Measurements from ENCODE around the gene VWA3A.

The VWA3A gene

DNA sequence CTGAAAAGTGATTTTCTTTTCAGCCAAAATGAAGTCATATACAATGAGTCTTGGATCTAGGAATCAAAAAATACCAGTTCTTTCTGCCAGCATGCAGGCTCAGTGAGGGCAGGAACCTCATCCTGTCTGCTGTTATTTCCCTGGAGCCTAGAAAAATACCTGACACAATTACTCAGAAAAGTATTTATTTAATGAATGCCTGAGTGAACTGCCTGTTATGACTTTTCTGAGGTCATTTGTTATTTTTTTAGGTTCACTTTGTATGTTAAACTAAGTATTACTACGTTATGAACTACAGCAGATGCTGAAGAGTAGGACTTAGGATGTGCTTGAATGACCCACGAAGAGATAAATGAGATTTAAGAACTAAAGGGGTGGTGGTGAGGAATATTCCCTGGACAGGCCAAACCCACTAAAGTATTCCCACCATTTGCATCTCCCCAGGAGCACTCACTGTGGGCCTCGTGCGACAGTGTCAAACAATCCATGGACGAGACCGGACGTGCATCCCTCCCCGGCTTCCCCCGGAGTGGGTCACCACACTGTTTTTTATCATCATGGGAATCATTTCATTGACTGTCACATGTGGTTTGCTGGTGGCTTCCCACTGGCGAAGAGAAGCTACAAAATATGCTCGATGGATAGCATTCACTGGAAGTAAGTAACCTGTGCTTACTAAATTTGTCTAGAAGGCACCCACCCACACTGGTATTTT is 17.1 kb upstream of the VWA3A start:
- H3K4me3 Mint-ChIP-seq, result no peak overlapping the region
- ATAC-seq (ENCODE audit: low read depth) (no peak), DNase-seq (ENCODE audit: low spot score in 2 of 2) (no peak)
- H3K36me3 Mint-ChIP-seq, result no peaks in the 10 kb centered on the region
- no peaks in the 10 kb centered on the region for H3K4me1 Mint-ChIP-seq
- no peaks in the 10 kb centered on the region for H3K27me3 Mint-ChIP-seq
- H3K9me3 Mint-ChIP-seq, result no peaks in the 10 kb centered on the region
- H3K27ac Mint-ChIP-seq, result no peak overlapping the region

DNA sequence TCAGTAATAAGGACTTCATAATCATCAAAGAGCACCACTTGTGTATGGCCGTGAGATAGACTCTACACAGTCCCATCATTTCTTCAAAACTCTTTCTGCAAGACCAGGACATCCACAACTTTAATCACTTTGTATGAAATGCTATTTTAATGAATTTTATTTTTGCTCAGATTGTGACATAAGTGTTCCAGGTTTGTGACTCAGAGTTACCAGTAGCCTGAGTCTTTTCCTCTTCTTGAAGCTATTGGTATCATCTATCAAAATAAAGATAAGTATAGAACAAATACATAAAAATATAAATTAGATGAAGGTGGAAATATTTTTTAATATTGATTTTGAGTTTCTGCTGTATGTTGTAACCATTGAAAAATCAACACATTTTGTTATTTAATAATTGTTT is 16.6 kb upstream of the VWA3A start:
- H3K4me1 Mint-ChIP-seq, result no peaks in the 10 kb centered on the region
- H3K27ac Mint-ChIP-seq, result no peak overlapping the region
- no peaks in the 10 kb centered on the region for H3K9me3 Mint-ChIP-seq
- H3K4me3 Mint-ChIP-seq, result no peak overlapping the region
- H3K27me3 Mint-ChIP-seq, result no peaks in the 10 kb centered on the region
- ATAC-seq (ENCODE audit: low read depth) (no peak), DNase-seq (ENCODE audit: low spot score in 2 of 2) (no peak)
- no peaks in the 10 kb centered on the region for H3K36me3 Mint-ChIP-seq

DNA sequence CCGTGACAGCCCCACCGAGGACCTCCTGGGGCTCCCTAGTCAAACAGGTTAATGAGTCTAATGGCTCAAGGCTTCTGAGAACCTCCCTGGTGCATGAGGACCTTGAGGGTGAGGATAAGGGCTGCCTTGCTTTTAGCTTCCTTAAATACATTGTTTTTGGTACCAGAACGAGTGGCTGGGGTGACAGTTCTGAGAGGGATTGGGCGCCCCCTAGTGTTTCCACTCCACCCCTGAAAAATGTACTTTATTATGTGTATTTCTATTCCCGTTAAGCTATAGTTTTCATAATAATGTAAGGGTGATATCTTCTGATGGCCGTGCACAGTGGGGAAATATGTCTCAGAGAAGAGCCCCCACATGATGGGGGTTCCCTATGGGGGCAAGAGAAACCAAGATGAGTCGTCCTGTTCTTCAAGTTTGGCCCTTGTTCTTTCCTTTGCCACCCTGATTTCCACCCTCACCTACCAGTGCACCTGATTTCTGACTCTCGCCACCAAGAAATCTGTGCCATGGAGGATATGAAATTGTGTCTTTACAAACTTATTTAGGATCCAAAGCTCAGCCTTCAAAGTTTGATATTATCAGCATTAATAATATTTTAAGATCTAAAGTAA is 14.5 kb upstream of the VWA3A start:
- Mint-ChIP-seq H3K27me3 (no peaks in the 10 kb centered on the region), H3K4me1 (no peaks in the 10 kb centered on the region), H3K4me3 (no peak overlapping the region), H3K36me3 (no peaks in the 10 kb centered on the region), H3K9me3 (no peaks in the 10 kb centered on the region), H3K27ac (no peak overlapping the region)
- peak; percentile 68 to 72 for DNase-seq (ENCODE audit: low spot score in 2 of 2)
- peak; percentile 88 for ATAC-seq (ENCODE audit: low read depth)

DNA sequence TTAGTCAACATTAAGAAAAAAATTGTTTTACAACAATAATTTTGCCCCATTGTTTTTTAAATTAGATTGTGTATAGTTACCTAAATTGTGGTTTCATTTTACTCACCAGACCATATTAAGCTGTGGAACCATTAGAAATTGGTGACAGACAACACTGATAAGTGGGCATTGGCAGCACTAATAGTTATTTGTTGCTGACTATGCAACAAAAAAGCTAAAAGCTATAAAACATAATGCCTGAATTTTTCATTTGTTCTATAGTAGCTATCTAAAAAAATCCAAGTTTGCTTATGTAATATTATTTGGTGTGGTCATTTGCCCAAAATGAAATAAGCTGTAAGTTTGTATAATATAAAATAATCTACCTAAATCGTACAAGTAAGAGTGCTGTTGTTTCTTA is 13.7 kb upstream of the VWA3A start:
- no peak for DNase-seq (ENCODE audit: low spot score in 2 of 2)
- Mint-ChIP-seq H3K9me3 (no peaks in the 10 kb centered on the region), H3K27ac (no peak overlapping the region), H3K27me3 (no peaks in the 10 kb centered on the region), H3K4me3 (no peak overlapping the region), H3K4me1 (no peaks in the 10 kb centered on the region), H3K36me3 (no peaks in the 10 kb centered on the region)
- ATAC-seq (ENCODE audit: low read depth), result no peak

DNA sequence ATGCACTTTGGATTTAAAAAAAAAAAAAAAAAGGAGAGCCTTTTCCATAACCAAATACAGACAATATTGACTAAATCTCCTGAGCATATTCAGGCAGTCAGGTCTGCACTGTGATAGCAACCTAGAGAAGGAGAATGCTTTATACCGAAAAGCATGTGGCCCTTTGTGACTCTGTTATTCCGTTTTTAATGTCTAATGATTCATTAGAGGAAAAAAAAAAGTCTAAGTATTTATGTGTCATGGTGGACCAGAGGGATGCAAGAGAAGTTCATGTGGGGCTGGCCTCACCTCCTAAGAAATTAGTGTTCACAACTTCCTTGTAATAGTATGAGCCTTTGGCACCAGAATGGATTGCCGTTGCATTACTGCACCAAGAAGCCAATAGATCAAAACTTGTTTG is 11.3 kb upstream of the VWA3A start:
- Mint-ChIP-seq H3K36me3 (peaks cover 2% of the 10 kb centered on the region), H3K9me3 (no peaks in the 10 kb centered on the region), H3K4me3 (no peak overlapping the region), H3K27me3 (no peaks in the 10 kb centered on the region), H3K27ac (no peak overlapping the region), H3K4me1 (no peaks in the 10 kb centered on the region)
- DNase-seq (ENCODE audit: low spot score in 2 of 2) (no peak), ATAC-seq (ENCODE audit: low read depth) (no peak)

DNA sequence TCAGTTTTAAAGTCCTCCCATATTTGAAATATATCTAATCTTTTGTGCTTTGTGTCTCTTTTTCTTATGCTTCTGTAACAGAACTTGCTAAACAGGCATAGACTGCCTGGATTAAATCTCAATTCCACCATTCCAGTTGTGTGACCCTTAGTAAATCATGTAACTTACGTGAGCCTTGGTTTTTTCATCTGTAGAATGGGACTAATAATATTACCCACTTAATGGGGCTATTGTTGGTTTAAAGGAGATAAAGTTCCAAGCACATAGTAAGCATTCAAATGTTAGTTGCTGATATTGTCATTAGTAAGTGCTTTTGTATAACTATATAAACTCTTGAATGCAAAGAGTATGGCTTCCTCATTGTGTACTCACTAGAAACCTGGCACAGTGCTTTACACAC is 5.9 kb upstream of the VWA3A start:
- no peaks in the 10 kb centered on the region for H3K4me1 Mint-ChIP-seq
- no peak for ATAC-seq (ENCODE audit: low read depth)
- no peak overlapping the region for H3K4me3 Mint-ChIP-seq
- H3K27ac Mint-ChIP-seq, result no peak overlapping the region
- no peaks in the 10 kb centered on the region for H3K9me3 Mint-ChIP-seq
- H3K27me3 Mint-ChIP-seq, result no peaks in the 10 kb centered on the region
- no peak for DNase-seq (ENCODE audit: low spot score in 2 of 2)
- H3K36me3 Mint-ChIP-seq, result peaks cover 5% of the 10 kb centered on the region

DNA sequence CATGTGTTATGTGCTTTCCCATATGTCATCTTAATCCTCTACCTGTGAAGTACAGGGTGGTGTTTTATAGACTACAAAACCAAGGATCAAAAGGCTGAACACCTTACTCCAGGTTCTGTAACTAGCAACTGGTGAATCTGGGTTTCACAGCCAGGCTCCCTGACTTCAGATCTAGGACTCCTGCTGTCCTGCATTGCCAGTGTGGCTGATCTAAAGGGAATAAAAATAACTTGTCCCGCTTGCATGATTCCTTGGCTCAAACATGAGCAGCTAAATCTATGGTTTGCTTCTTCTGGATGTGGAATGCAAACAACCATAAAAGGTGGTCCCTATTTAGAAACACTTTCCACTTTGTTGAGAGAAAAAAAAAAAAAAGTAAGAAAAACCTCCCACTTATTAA is 3.7 kb upstream of the VWA3A start:
- Mint-ChIP-seq H3K27me3 (peaks cover 2% of the 10 kb centered on the region), H3K27ac (peak overlapping the region; percentile 63), H3K4me1 (no peaks in the 10 kb centered on the region), H3K9me3 (no peaks in the 10 kb centered on the region), H3K36me3 (peaks cover 5% of the 10 kb centered on the region), H3K4me3 (no peak overlapping the region)
- ATAC-seq (ENCODE audit: low read depth), result no peak
- no peak for DNase-seq (ENCODE audit: low spot score in 2 of 2)

DNA sequence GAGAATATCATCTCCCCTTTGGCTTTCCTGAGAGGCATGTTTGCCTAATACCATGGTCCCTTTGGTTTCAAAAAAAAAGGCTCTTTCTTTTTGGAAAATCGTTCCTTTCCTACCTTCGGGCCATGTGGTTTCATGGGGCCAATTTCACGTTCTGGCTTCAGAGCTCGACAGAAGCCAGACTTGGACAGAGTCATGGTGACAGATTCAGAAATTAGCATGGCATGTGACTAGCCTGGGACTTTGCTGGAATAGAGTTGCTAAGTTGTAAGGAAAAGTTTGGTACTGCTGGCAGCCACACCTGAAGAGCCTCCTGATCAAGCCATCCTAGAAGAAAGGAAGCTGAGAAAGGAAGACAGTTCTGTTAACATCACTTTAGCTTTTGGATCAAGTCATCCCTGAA is 2.4 kb upstream of the VWA3A start:
- no peaks in the 10 kb centered on the region for H3K4me1 Mint-ChIP-seq
- H3K4me3 Mint-ChIP-seq, result no peak overlapping the region
- no peak overlapping the region for H3K27ac Mint-ChIP-seq
- peaks cover 5% of the 10 kb centered on the region for H3K36me3 Mint-ChIP-seq
- H3K27me3 Mint-ChIP-seq, result peaks cover 2% of the 10 kb centered on the region
- ATAC-seq (ENCODE audit: low read depth) (no peak), DNase-seq (ENCODE audit: low spot score in 2 of 2) (no peak)
- no peaks in the 10 kb centered on the region for H3K9me3 Mint-ChIP-seq

DNA sequence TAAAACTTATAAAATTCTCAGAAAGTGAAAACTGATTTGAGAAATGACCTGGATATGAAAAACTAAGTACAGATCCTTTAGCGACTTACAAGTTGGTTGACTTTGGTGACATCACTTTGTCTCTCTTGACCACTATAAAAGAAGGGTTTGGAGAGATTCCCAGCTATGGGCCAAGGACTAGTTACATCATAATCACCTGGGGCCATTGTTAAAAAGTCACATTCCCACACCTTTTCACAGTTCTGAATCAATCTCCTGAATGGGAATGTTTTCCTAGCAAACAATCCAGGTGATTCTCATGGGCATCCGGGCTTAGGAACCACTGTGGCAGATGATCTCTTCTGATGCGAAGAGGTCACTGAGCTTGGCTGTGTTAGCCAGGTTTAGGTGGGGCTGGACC is 620 bp upstream of the VWA3A start:
- no peak for DNase-seq (ENCODE audit: low spot score in 2 of 2)
- Mint-ChIP-seq H3K9me3 (no peaks in the 10 kb centered on the region), H3K27ac (no peak overlapping the region), H3K4me3 (no peak overlapping the region), H3K27me3 (peaks cover 7% of the 10 kb centered on the region), H3K4me1 (no peaks in the 10 kb centered on the region), H3K36me3 (no peaks in the 10 kb centered on the region)
- ATAC-seq (ENCODE audit: low read depth), result no peak

DNA sequence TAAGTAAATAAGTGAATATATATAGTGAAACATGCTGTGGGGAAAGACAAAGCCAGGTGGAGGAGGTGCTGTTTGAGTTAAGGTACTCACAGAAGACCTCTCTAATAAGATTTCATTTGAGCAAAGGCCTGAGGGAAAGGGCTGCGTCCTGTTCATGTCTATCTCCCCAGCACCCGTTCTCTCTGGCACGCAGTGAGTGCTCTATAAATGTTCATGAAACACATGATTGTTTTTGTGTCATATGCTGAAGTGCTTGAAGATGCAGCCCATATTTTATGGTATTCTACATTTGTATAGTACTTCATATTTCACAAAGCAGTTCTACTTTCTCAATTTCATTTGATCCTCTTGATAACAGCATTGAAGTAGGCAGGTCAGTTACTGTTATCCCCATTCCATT is 990 bp downstream of the VWA3A start:
- Mint-ChIP-seq H3K27ac (no peak overlapping the region), H3K27me3 (peaks cover 11% of the 10 kb centered on the region), H3K4me1 (no peaks in the 10 kb centered on the region), H3K36me3 (no peaks in the 10 kb centered on the region), H3K4me3 (no peak overlapping the region), H3K9me3 (no peaks in the 10 kb centered on the region)
- no peak for DNase-seq (ENCODE audit: low spot score in 2 of 2)
- ATAC-seq (ENCODE audit: low read depth), result no peak

DNA sequence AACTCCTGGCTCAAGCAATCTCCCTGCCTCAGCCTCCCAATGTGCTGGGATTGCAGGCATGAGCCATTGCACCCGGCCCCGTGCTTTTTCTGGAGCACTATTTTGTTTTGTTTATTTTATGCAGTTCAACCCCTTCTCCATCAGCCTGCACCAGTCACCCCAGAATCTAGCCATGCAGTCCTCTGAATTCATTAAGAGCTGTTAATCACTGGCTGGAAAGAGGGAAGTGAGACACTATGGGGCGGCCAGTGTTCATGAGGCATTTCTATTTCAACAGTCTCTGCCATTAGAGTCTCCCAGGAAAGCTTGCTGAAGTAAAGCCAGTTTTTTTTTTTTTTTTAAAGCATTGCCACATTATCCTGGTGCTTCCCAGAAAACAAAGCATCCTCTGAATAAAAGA is 1.7 kb downstream of the VWA3A start:
- DNase-seq (ENCODE audit: low spot score in 2 of 2) (no peak), ATAC-seq (ENCODE audit: low read depth) (peak; percentile 53)
- H3K36me3 Mint-ChIP-seq, result no peaks in the 10 kb centered on the region
- H3K27ac Mint-ChIP-seq, result no peak overlapping the region
- no peaks in the 10 kb centered on the region for H3K9me3 Mint-ChIP-seq
- H3K27me3 Mint-ChIP-seq, result peaks cover 11% of the 10 kb centered on the region
- H3K4me1 Mint-ChIP-seq, result no peaks in the 10 kb centered on the region
- H3K4me3 Mint-ChIP-seq, result no peak overlapping the region

DNA sequence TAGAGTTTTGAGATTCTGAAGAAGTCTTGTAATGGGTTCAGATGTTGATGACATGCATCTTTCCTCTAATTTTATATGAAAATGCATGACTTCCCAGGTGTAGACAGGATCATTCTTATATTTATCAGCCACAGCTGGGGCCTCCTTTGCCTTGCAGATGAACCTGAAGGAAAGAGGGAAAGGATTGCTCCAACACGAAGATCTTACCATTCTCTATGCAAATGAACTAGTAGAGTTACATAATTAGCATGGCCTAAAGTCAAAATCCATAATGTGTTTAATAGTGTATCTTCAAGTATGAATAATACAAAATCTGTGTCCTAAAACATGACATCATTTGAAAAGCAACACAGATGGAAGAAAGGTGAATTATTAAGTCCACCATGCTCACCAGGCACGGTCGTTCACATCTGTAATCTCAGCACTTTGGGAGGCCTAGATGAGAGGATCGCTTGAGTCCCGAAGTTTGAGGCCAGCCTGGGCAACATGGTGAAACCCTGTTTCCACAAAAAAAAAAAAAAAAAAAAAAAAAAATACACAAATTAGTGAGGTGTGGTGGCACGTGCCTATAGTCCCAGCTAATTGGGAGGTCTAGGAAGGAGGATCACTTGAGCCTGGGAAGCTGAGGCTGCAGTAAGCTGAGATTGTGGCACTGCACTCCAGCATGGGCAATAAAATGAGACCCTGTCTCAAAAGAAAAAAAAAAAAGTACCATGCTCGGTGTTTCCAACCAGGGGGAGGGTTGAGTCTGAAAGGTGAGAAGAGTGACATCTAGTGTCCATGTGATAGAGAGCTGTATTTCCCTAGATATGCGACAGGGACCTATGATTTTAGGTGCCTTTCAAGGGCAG is 6.3 kb downstream of the VWA3A start:
- ATAC-seq (ENCODE audit: low read depth), result peak; percentile 87
- H3K4me3 Mint-ChIP-seq, result peak overlapping the region; percentile 58
- H3K27ac Mint-ChIP-seq, result no peak overlapping the region

DNA sequence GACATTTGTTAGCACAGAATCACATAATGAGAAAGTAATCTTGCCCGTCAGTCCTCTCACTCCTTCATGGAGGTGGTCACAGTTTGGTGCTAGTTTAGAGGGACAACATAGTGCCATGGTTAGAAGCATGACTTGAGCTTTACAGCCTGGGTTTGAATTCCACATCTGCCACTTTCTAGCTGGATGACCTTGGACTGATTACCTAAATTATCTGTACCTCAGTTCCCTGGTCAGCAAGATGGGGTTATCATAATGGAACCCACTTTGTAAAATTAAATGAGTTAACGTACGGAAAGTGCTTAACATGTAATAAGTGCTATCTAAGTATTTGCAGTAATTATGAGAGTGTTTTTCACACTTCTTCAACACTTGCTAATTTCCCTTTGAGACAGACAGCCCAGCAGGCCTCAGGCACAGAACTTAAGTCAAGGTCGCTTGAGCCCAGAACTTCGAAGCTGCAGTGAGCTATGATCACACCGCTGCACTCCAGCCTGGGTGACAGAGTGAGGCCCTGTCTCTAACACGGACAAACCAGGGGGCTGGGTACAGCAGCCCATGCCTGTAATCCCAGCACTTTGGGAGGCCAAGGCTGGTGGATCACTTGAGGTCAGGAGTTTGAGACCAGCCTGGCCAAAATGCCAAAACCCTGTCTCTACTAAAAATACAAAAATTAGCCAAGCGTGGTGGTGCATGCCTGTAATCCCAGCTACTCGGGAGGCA is 7.1 kb downstream of the VWA3A start:
- H3K36me3 Mint-ChIP-seq, result peaks cover 1% of the 10 kb centered on the region
- H3K27me3 Mint-ChIP-seq, result peaks cover 9% of the 10 kb centered on the region
- H3K4me3 Mint-ChIP-seq, result no peak overlapping the region
- no peak for DNase-seq (ENCODE audit: low spot score in 2 of 2)
- H3K4me1 Mint-ChIP-seq, result no peaks in the 10 kb centered on the region
- no peak overlapping the region for H3K27ac Mint-ChIP-seq
- no peak for ATAC-seq (ENCODE audit: low read depth)
- H3K9me3 Mint-ChIP-seq, result peaks cover 3% of the 10 kb centered on the region

More for the DNA sequence above, 6.3 kb downstream of the VWA3A start:
- Mint-ChIP-seq H3K9me3 (peaks cover 3% of the 10 kb centered on the region), H3K36me3 (peaks cover 1% of the 10 kb centered on the region), H3K4me1 (no peaks in the 10 kb centered on the region), H3K27me3 (peaks cover 9% of the 10 kb centered on the region)
- no peak for DNase-seq (ENCODE audit: low spot score in 2 of 2)

DNA sequence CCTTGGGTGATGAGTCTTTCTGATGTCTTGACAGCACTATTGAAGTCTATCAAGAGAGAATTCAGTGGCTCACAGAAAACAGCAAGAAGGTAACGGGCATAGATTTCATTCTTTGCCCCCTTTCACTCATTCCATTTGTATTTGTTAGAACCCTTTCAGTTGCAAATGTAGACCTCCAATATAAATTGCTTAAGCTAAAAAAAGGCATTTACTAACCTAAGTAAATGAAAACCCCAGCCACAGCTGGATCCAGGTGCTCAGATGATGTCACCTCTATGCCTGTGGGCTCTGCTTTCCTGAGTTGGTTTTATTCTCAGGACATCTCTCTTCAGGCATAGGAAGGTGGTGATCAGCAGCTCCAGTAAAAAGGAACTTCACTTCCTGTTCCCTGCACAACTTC is 11.1 kb downstream of the VWA3A start:
- Mint-ChIP-seq H3K27ac (no peak overlapping the region), H3K27me3 (peaks cover 14% of the 10 kb centered on the region), H3K36me3 (peaks cover 1% of the 10 kb centered on the region), H3K9me3 (peaks cover 3% of the 10 kb centered on the region), H3K4me1 (no peaks in the 10 kb centered on the region), H3K4me3 (no peak overlapping the region)
- DNase-seq (ENCODE audit: low spot score in 2 of 2), result no peak
- no peak for ATAC-seq (ENCODE audit: low read depth)

Data from memory B cell (primary cell).